ENCODE data around the gene ADARB1.

The ADARB1 gene

DNA sequence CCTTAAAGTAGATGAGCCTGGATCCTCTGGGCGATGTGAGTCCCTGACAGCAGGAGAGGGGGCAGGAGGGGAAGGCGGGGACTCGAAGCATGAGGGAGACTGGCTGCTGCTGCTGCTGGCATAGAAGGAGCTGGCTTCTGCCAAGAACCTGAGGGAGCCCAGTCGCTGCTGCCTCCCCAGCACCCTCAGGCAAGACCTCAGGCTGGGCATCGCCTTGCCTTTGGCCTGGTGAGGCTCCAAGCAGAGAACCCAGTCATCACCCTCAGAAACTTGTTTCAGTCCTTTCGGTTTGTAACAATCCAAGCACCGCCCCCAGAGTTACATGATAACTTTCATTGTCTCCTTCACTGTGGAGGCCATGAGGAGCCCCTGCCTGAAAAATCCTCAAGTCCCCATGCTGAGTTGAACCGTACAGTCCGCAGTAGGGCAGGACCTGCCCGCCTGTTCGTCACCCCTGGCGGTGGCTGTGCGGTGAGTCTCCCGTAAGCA, 174.6 kb downstream of the ADARB1 start:
- H3K4me3 ChIP-seq (ENCODE audit: low read length), result peak overlapping the region; percentile 2
- no peak for DNase-seq (ENCODE audit: low read depth)
- TF ChIP-seq, protein P1, sequence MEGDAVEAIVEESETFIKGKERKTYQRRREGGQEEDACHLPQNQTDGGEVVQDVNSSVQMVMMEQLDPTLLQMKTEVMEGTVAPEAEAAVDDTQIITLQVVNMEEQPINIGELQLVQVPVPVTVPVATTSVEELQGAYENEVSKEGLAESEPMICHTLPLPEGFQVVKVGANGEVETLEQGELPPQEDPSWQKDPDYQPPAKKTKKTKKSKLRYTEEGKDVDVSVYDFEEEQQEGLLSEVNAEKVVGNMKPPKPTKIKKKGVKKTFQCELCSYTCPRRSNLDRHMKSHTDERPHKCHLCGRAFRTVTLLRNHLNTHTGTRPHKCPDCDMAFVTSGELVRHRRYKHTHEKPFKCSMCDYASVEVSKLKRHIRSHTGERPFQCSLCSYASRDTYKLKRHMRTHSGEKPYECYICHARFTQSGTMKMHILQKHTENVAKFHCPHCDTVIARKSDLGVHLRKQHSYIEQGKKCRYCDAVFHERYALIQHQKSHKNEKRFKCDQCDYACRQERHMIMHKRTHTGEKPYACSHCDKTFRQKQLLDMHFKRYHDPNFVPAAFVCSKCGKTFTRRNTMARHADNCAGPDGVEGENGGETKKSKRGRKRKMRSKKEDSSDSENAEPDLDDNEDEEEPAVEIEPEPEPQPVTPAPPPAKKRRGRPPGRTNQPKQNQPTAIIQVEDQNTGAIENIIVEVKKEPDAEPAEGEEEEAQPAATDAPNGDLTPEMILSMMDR (conservative IDR thresholded peaks at IDR 0.05; ENCODE audit: low read depth, low read length), result no peak

DNA sequence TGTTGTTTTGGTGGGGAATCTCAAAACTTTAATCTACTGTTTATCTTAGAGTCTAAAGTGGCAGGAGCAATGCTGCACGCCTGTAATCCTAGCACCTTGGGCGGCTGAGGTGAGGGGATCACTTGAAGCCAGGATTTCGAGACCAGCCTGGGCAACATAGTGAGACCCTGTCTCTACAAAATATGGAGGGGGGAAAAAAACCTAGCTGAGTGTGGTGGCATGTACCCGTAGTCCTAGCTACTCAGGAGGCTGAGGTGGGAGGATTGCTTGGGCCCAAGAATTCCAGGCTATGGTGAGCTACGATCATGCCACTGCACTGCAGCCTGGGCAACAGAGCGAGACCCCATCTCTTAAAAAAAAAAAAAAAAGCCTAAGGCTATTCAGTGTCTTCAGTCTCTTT, 175.2 kb downstream of the ADARB1 start:
- no peak for DNase-seq (ENCODE audit: low read depth)
- TF ChIP-seq, protein P1 (conservative IDR thresholded peaks at IDR 0.05; ENCODE audit: low read depth, low read length), result no peak
- H3K4me3 ChIP-seq (ENCODE audit: low read length), result no peak overlapping the region

DNA sequence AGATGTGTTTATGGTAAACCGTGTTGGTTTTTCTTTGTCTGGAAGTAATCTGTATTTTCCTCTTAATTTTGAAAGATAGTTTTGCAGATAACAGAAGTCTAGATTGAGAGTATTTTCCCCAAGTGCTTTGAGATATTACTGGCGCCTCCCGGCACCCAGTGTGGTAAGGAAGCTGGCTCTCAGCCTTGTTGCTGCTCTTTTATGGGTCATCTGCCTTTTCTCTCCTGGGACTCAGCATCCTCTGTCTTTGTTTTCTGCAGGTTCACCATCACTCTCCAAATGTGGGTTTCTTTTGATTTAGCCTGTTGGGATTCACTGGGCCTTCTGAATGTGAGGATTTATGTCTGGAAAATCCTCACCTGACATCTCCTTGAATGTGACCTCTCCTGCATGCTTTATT, 175.9 kb downstream of the ADARB1 start:
- TF ChIP-seq, protein P1 (conservative IDR thresholded peaks at IDR 0.05; ENCODE audit: low read depth, low read length), result no peak
- no peak overlapping the region for H3K4me3 ChIP-seq (ENCODE audit: low read length)
- no peak for DNase-seq (ENCODE audit: low read depth)

DNA sequence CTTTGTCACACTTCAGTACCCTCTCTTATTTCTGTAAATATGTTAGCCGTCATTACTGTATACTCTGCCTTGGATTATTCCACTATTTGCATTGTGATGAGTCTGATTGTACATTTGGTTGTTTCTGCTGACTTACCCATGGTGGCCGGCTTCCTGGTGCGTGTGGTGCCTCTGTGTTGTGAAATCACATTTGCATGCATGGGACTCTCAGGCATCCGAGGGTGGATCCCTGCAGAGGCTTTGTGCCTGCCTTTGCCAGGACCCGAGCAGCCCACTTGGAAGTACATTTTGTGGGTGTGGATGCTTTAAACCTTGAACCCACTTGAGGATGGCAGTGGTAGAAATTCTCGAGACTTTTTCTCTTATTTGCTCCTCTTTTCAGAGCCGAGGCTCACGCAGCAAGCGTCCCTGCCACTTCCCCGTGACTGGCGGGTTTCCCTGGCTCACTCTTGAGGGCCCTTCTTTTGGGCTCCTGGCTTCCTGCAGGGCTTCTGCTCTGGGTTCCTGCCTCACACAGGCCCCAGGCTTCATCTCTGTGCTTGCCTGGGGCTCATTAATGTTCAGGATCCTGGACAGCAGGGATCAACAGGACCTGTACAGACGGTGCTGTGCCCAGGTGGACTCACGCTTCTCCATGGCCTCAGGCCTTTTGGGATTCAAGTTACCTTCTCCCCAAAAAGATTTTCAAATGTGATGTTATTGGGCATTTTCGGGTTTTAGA, 176.7 kb downstream of the ADARB1 start:
- no peak overlapping the region for H3K4me3 ChIP-seq (ENCODE audit: low read length)
- TF ChIP-seq, protein P1 (conservative IDR thresholded peaks at IDR 0.05; ENCODE audit: low read depth, low read length), result no peak
- DNase-seq (ENCODE audit: low read depth), result no peak

DNA sequence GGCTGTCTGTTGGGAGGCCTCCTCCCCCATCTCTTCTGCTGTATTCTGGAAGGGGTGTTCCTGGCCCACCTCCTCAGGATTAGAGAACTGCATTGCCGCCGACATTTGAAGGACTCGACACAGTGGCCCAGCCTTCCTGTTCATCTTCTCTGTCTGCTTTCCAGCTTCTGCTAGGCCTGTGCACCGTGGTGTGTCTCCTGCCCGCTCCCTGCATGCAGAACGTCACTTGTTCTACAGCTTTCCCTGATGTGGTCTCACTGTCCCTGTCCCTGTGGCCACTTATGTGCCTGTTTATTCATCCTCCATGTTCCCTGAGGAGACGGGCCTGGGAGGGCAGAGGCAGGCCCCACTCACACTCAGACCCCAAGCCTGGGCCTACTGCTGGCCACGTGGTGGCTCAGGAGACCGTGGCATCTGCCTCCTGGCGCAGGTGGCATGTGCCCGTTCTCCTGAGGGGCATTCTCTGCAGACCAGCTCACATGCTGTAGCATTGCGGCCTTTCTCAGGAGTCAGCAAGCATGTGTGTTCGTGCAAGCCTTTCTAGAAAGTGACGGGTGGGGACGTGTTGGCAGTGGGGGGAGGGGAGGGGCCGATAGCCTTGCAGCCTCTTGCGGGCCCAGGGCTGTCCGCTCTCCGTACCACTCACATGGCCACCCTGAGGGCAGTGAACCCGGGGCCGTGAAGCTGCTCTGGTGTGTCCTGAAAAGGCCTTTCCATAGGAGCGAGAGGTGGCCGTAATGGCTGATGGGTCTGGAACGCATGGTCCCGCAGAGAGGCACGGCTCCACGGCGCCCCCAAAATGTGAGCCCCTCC, 177.5 kb downstream of the ADARB1 start:
- TF ChIP-seq, protein P1 (conservative IDR thresholded peaks at IDR 0.05; ENCODE audit: low read depth, low read length), result no peak
- H3K4me3 ChIP-seq (ENCODE audit: low read length), result no peak overlapping the region
- no peak for DNase-seq (ENCODE audit: low read depth)

DNA sequence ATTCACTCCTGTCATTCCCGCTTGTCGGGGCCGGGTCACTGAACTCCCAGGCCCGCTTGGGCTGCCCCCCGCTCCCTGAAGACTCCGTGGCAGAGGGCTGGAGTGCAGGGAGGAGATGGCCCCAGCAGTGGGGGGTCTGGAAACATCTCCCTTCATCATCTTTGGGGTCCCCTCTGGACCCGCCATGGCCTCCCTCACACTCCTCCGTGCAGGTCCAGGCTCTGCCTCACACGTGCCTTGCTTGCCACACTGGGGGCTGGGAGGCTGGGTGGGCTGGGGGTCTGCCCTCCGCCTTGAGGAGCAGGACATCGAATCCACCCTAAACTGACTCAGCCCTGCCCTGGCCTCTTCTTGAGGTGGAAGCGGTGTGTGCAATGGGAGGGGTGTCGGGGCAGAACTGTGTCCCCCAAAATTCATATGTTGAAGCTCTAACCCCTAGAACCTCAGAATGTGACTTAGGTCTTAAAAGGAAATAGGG, 178.1 kb downstream of the ADARB1 start:
- TF ChIP-seq, protein P1 (conservative IDR thresholded peaks at IDR 0.05; ENCODE audit: low read depth, low read length), result no peak
- no peak for DNase-seq (ENCODE audit: low read depth)
- H3K4me3 ChIP-seq (ENCODE audit: low read length), result no peak overlapping the region
